ENCODE results near the gene RAET1L.
A peak's percentile ranks its signal among the peaks of the same experiment; 100 is the strongest.
"Not testable (repeated sequence)": the region's sequence is repeated elsewhere in the genome, so short reads cannot be mapped to it uniquely, and the experiment has no call there.

Gene RAET1L

GRCh38 chr6:150016324-150017185, 8.8 kb downstream of the RAET1L start:
- peak; percentile 93 for DNase-seq (ENCODE audit: low spot score)

- not testable (repeated sequence) for DNase-seq (ENCODE audit: low spot score)
Measured at GRCh38 chr6:150015281-150016001, 9.9 kb downstream of the RAET1L start.

- DNase-seq (ENCODE audit: low spot score) = not testable (repeated sequence)
Measured at GRCh38 chr6:150014623-150015280, 10.6 kb downstream of the RAET1L start.

GRCh38 chr6:150013785-150014622, 11.3 kb downstream of the RAET1L start:
- DNase-seq (ENCODE audit: low spot score) = not testable (repeated sequence)

- not testable (repeated sequence) for DNase-seq (ENCODE audit: low spot score)
Measured at GRCh38 chr6:150012846-150013784, 12.2 kb downstream of the RAET1L start.

GRCh38 chr6:150008588-150008987, 16.7 kb downstream of the RAET1L start:
- no peak for DNase-seq (ENCODE audit: low spot score)

GRCh38 chr6:150006961-150007464, 18.3 kb downstream of the RAET1L start:
- DNase-seq (ENCODE audit: low spot score) = no peak

- no peak for DNase-seq (ENCODE audit: low spot score)
Measured at GRCh38 chr6:150005761-150006651, 19.3 kb downstream of the RAET1L start.

GRCh38 chr6:150004783-150005717, 20.3 kb downstream of the RAET1L start:
- DNase-seq (ENCODE audit: low spot score) = peak; percentile 53

- no peak for DNase-seq (ENCODE audit: low spot score)
Measured at GRCh38 chr6:150004101-150004782, 21.1 kb downstream of the RAET1L start.

- DNase-seq (ENCODE audit: low spot score) = not testable (repeated sequence)
Measured at GRCh38 chr6:150003599-150003998, 21.7 kb downstream of the RAET1L start.

- no peak for DNase-seq (ENCODE audit: low spot score)
Measured at GRCh38 chr6:150002710-150003109, 22.6 kb downstream of the RAET1L start.

GRCh38 chr6:150001295-150002008, 23.9 kb downstream of the RAET1L start:
- no peak for DNase-seq (ENCODE audit: low spot score)

- no peak for DNase-seq (ENCODE audit: low spot score)
Measured at GRCh38 chr6:149999636-150000035, 25.7 kb downstream of the RAET1L start.

GRCh38 chr6:149995971-149996370, 29.4 kb downstream of the RAET1L start:
- DNase-seq (ENCODE audit: low spot score) = no peak

GRCh38 chr6:149995235-149995750, 30.0 kb downstream of the RAET1L start:
- no peak for DNase-seq (ENCODE audit: low spot score)

- DNase-seq (ENCODE audit: low spot score) = no peak
Measured at GRCh38 chr6:149991838-149992237, 33.5 kb downstream of the RAET1L start.
